Endothelial cell of umbilical vein (primary cell): Measurements from ENCODE around the gene LARGE1.

Experiments used
- FOS ChIP-seq: IDR thresholded peaks from 2 replicates; pipeline ENCODE4 v1.6.1; 2011; ENCODE audit warnings: mild to moderate bottlenecking, low read length, moderate library complexity, borderline replicate concordance; ENCODE audit not compliant: insufficient read depth
- TF ChIP-seq, protein P1 (sequence below), 2 donors: IDR thresholded peaks; 1 replicate in 1 of 2; 2 replicates in 1 of 2; pipeline ENCODE4 v1.5.1; 2011; ENCODE audit warnings: low read length in 2 of 2, mild to moderate bottlenecking in 2 of 2, moderate library complexity in 2 of 2, control low read depth in 1 of 2, inconsistent platforms in 1 of 2, low read depth in 1 of 2; ENCODE audit not compliant: insufficient read depth in 1 of 2; ENCODE audit errors: extremely low read depth in 1 of 2

DNA sequence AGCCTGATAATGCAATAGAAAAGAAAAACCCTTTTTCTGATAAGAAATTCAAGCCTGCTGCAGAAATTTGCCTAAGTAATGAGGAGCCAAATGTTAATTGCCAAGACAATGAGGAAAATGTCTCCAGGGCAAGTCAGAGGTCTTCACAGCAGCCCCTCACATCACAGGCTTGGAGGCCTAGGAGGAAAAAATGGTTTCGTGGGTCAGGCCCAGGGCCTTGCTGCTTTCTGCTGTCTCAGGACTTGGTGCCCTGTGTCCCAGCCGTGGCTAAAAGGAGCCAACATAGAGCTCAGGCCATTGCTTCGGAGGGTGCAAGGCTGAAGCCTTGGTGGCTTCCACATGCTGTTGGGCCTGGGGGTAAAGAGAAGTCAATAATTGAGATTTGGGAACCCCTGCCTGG, 131.3 kb downstream of the LARGE1 start:
- TF ChIP-seq, protein P1, sequence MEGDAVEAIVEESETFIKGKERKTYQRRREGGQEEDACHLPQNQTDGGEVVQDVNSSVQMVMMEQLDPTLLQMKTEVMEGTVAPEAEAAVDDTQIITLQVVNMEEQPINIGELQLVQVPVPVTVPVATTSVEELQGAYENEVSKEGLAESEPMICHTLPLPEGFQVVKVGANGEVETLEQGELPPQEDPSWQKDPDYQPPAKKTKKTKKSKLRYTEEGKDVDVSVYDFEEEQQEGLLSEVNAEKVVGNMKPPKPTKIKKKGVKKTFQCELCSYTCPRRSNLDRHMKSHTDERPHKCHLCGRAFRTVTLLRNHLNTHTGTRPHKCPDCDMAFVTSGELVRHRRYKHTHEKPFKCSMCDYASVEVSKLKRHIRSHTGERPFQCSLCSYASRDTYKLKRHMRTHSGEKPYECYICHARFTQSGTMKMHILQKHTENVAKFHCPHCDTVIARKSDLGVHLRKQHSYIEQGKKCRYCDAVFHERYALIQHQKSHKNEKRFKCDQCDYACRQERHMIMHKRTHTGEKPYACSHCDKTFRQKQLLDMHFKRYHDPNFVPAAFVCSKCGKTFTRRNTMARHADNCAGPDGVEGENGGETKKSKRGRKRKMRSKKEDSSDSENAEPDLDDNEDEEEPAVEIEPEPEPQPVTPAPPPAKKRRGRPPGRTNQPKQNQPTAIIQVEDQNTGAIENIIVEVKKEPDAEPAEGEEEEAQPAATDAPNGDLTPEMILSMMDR (IDR thresholded peaks at IDR 0.05; ENCODE audit: extremely low read depth in 1 of 2, insufficient read depth in 1 of 2, low read depth in 1 of 2, low read length in 2 of 2) = no peak
- no peak for TF ChIP-seq FOS
